ENCODE data around the gene GRWD1.

DNA sequence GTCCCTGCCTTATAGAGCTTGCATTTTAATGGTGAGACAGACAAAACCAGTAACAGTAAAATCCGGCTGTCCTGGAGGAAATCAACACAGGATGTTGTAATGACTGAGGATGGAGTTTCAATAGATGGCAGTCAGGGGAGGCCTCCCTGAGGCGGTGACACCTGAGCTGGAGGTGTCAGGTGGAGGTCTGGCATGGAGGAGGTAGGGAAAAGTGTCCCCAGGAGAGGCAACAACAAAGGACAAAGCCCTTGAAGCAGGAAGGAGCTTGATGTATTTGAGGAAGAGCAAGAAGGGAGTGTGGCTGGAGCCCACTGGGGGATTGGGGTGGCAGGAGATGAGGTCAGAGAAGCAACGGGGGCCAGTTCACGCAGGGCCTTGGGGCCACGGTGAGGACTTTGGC, 44.5 kb upstream of the GRWD1 start:
- no peak for TF ChIP-seq CTCF (IDR thresholded peaks at IDR 0.05 in 4 of 5, conservative IDR thresholded peaks at IDR 0.05 in 1 of 5)
- TF ChIP-seq POLR2A (IDR thresholded peaks at IDR 0.05) = no peak

Data from gastrocnemius medialis (tissue), 4 donors.